ENCODE measurements around the gene MOB4.

- no peak for TF ChIP-seq POLR2A (IDR thresholded peaks at IDR 0.05)
- no peak for TF ChIP-seq CTCF (IDR thresholded peaks at IDR 0.05)
These were observed 60.1 kb downstream of the MOB4 start for GRCh38 chr2:197575987-197576386.
